C4-2B (cell line): ENCODE results near the gene LATS2.

Source experiments
- H3K27ac ChIP-seq: fragments of 450-650 bp; 2 replicates; pipeline ENCODE4 v1.5.1; 2017
- CTCF ChIP-seq: fragments of 450-650 bp; conservative IDR thresholded peaks from 2 replicates; pipeline ENCODE4 v1.5.1; 2017; ENCODE audit warnings: mild to moderate bottlenecking
- ZFX ChIP-seq: fragments of 450-650 bp; IDR thresholded peaks from 2 replicates; pipeline ENCODE4 v1.6.1; 2017

The LATS2 gene

DNA sequence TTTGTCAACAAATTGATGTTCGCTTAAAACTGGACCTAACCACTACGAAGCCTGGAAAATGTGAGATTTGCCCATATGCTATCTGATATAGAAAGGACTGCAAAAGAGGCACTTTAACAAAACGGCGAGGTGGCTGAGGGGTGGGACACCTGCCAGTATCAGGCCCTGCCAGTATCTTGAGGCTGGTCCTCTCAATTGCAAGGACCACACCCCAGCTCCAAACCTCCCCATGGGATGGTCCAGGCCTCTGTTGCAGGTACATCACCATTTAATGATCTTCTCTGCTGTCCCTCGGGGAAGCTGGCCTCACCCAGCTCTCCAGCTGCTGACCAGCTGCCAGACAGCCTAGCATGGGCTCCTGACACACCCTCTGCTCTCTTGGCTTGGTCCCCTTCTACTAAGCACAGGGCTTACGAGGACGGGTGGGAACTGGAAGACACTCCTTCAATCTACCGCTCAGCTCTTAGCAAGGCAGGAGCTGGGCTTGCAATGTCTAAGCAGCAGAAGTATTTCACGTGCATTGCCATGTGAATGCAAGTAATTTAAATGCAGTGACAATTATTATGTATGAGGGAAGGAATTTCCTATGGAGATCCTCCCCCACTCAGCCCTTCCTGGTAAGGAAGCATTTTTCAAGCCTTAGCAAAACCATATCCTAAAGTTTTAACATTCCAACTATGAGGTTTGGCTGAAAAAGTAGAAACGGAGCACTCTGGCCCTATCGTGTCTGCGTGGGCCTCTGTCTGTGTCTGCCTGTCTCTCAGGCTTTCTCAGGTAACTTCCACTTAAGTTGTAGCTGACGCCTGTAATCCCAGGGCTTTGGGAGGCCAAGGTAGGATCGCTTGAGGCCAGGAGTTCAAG is 63.9 kb downstream of the LATS2 start:
- no peak overlapping the region for H3K27ac ChIP-seq
- TF ChIP-seq CTCF (no peak), ZFX (no peak)

DNA sequence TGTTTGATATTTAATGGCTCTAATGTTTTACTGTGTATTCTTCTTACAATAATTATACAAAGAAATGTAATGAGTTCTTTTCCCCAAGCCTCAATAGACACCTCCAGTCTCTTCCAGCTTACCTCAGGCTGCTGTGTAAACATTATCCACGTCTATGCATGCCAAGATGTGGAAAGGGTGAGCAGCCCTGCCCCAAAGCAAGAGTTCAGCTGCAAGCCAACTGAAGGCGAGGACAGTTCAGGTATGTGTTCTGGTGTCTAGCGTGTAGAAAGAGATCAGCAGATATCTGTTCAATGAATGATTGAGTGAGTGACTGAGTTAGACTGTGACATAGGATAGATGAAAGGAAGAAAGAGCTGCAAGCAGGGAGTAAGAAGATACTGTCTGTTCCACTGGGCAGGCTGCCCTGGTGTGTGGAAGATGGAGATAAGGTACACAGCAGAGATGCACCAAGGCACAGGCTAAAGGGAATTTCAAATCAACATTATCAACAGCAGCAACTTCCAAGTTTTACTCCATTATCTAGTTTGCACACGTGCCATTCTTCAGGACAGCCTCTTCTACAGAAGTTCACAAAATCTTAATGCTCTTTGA is 66.0 kb downstream of the LATS2 start:
- no peak overlapping the region for H3K27ac ChIP-seq
- TF ChIP-seq CTCF (no peak), ZFX (no peak)

DNA sequence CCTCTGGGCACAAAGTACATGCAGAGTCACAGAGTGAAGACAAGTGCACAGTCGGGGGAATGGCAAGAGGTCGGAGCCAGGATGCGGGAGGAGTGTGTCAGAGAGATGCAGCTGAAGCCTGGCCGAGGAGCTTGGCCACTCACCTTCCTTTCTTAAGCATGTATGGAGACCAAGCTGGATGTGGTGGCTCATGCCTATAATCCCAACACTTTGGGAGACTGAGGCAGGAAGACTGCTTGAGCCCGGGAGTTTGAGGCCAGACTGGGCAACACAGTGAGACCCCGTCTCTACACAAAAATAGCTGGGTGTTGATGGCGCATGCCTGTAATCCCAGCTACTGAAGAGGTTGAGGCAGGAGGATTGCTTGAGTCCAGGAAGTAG is 67.0 kb downstream of the LATS2 start:
- TF ChIP-seq CTCF (no peak), ZFX (no peak)
- H3K27ac ChIP-seq: no peak overlapping the region

- TF ChIP-seq CTCF: no peak
- no peak for TF ChIP-seq ZFX
- no peak overlapping the region for H3K27ac ChIP-seq
Measured at GRCh38 chr13:20993661-20994440, 67.5 kb downstream of the LATS2 start.

- no peak for TF ChIP-seq ZFX
- no peak for TF ChIP-seq CTCF
Measured at GRCh38 chr13:20993211-20993610, 68.2 kb downstream of the LATS2 start.

GRCh38 chr13:20991741-20992520 is 69.5 kb downstream of the LATS2 start:
- TF ChIP-seq ZFX: no peak
- no peak for TF ChIP-seq CTCF
- H3K27ac ChIP-seq: no peak overlapping the region

More at GRCh38 chr13:20993211-20993610, 68.2 kb downstream of the LATS2 start:
- H3K27ac ChIP-seq: no peak overlapping the region
